WTC11 (cell line): ENCODE measurements around the gene DTNB. TPM values are rescaled to one million over a fixed set of nuclear protein-coding genes. Genes with fewer than 3 reads are reported as not detected.
"Not testable (repeated sequence)": the region's sequence is repeated elsewhere in the genome, so short reads cannot be mapped to it uniquely, and the experiment has no call there.

ENCODE experiments used
- ATAC-seq: fragments of 200-7000 bp; cut with Tn5 transposase; 2 replicates; pipeline ENCODE4 v1.10.0; 2021; ENCODE audit warnings: mild to moderate bottlenecking, moderate library complexity
- CTCF ChIA-PET: fragments of 300-600 bp; sonication (Branson Sonifier 250); formaldehyde crosslinking; loops from one replicate; lab custom pipeline; 2021; ENCODE audit warnings: antibody characterized with exemption; lab: Charles Lee
- POLR2A ChIA-PET: fragments of 350-600 bp; sonication (Branson Sonifier 250); formaldehyde crosslinking; loops from one replicate; lab custom pipeline; 2021; ENCODE audit warnings: antibody characterized with exemption; lab: Charles Lee
- DNase-seq: peaks from one replicate; pipeline ENCODE4 v3.0.0; 2021; ENCODE audit warnings: low spot score
- H3K27ac Mint-ChIP-seq: 2 replicates; pipeline ENCODE4 v1.8.0; 2021; ENCODE audit warnings: mixed read lengths
- H3K27me3 Mint-ChIP-seq: 2 replicates; pipeline ENCODE4 v1.8.0; 2021; ENCODE audit warnings: low read depth, mild to moderate bottlenecking, moderate library complexity, mixed read lengths
- H3K36me3 Mint-ChIP-seq: 2 replicates; pipeline ENCODE4 v1.8.0; 2021; ENCODE audit warnings: mixed read lengths
- H3K4me1 Mint-ChIP-seq: 2 replicates; pipeline ENCODE4 v1.8.0; 2022; ENCODE audit warnings: mixed read lengths
- H3K4me3 Mint-ChIP-seq: 2 replicates; pipeline ENCODE4 v1.8.0; 2021; ENCODE audit warnings: mild to moderate bottlenecking, moderate library complexity, mixed read lengths
- H3K9me3 Mint-ChIP-seq: 2 replicates; pipeline ENCODE4 v1.8.0; 2021; ENCODE audit warnings: mixed read lengths
- ATF1 ChIP-seq: sonication (generic); formaldehyde crosslinking; IDR thresholded peaks from 2 replicates; pipeline ENCODE4 v1.8.1; 2023; ENCODE audit warnings: mild to moderate bottlenecking, moderate library complexity, missing genetic modification reagents
- HMGA2 ChIP-seq: fragments of 250-450 bp; sonication (Bioruptor Pico); IDR thresholded peaks from 2 replicates; pipeline ENCODE4 v1.4.0; 2021; ENCODE audit warnings: mild to moderate bottlenecking, moderate library complexity
- NFATC4 ChIP-seq: fragments of 250-450 bp; sonication (Bioruptor Pico); IDR thresholded peaks from 2 replicates; pipeline ENCODE4 v1.9.0; 2021; ENCODE audit warnings: mild to moderate bottlenecking
- NR2C2 ChIP-seq: sonication (generic); formaldehyde crosslinking; IDR thresholded peaks from 2 replicates; pipeline ENCODE4 v1.8.0; 2022; ENCODE audit warnings: mild to moderate bottlenecking, missing genetic modification reagents
- PRRX2 ChIP-seq: fragments of 250-450 bp; sonication (Bioruptor Pico); IDR thresholded peaks from 2 replicates; pipeline ENCODE4 v1.8.0; 2021; ENCODE audit warnings: mild to moderate bottlenecking
- ZNF423 ChIP-seq: fragments of 250-450 bp; sonication (Bioruptor Pico); IDR thresholded peaks from 2 replicates; pipeline ENCODE4 v2.1.2; 2022; ENCODE audit warnings: mild to moderate bottlenecking, moderate library complexity
- total RNA-seq: library from RNA; stranded (reverse); gene quantifications from 3 replicates; pipeline ENCODE4 v1.2.3, GENCODE V29; 2021
- TF ChIP-seq, protein P1 (sequence below): fragments of 250-450 bp; sonication (Bioruptor Pico); IDR thresholded peaks from 2 replicates; pipeline ENCODE4 v1.8.0; 2021; ENCODE audit warnings: mild to moderate bottlenecking
- TF ChIP-seq, protein P2 (sequence below): sonication (generic); formaldehyde crosslinking; IDR thresholded peaks from 2 replicates; pipeline ENCODE4 v1.8.1; 2022; ENCODE audit warnings: low read depth, missing genetic modification reagents, borderline replicate concordance
- TF ChIP-seq, protein P3 (sequence below): sonication (generic); formaldehyde crosslinking; IDR thresholded peaks from 2 replicates; pipeline ENCODE4 v1.8.1; 2022; ENCODE audit warnings: low read depth, mild to moderate bottlenecking, moderate library complexity, missing genetic modification reagents, borderline replicate concordance

The DTNB gene
- total RNA-seq, 1 experiment from 2014 or later = 39.9 TPM

DNA sequence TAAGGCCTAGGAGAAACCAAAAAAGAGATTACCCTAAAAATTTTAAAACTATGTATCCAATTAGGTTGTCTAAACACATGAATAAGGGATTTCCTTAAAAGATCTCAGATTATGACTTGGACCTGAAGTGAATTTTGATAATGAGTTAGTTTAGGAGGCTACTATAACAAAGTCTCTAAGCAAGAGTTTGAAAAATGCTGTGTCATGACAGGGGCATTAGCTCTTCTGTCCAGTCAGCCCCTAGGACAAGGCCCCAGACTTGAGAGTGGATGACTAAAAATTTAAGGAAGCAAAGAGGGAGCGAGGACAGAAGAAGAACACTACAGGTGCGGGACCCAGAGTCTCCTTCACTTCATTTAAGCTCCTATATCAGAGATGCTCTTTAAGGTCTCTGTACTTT, 135.9 kb downstream of the DTNB start (continued):
- TF ChIP-seq ZNF423 (CRISPR knock-in tag) = no peak

DNA sequence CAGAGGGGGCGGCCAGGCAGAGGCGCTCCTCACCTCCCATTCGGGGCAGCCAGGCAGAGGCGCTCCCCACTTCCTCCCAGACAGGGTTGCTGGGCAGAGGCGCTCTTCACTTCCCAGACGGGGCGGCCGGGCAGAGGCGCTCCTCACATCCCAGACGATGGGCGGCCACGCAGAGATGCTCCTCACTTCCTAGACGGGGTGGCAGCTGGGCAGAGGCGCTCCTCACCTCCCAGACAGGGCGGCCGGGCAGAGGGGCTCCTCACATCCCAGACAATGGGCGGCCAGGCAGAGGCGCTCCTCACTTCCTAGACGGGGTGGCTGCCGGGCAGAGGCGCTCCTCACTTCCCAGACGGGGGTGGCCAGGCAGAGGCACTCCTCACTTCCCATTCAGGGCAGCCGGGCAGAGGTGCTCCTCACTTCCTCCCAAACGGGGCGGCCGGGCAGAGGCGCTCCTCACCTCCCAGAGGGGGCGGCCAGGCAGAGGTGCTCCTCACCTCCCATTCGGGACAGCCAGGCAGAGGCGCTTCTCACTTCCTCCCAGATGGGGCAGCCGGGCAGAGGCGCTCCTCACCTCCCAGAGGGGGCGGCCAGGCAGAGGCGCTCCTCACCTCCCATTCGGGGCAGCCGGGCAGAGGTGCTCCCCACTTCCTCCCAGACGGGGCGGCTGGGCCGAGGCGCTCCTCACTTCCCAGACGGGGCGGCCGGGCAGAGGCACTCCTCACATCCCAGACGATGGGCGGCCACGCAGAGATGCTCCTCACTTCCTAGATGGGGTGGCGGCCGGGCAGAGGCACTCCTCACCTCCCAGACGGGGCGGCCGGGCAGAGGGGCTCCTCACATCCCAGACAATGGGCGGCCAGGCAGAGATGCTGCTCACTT, 137.7 kb downstream of the DTNB start:
- H3K27ac Mint-ChIP-seq, CTCF ChIA-PET, H3K4me1 Mint-ChIP-seq, H3K27me3 Mint-ChIP-seq, H3K4me3 Mint-ChIP-seq, H3K9me3 Mint-ChIP-seq, POLR2A ChIA-PET, DNase-seq, ATAC-seq: not testable (repeated sequence)
- peaks cover 34% of the 10 kb centered on the region for H3K36me3 Mint-ChIP-seq

DNA sequence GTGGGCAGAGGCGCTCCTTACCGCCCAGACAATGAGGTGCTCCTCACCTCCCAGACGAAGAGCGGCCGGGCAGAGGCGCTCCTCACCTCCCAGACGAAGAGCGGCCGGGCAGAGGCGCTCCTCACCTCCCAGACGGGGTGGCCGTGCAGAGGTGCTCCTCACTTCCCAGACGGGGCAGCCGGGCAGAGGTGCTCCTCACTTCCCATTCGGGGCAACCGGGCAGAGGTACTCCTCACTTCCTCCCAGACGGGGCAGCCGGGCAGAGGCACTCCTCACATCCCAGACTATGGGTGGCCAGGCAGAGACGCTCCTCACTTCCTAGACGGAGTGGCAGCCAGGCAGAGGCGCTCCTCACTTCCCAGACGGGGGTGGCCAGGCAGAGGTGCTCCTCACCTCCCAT, 138.4 kb downstream of the DTNB start:
- DNase-seq, H3K9me3 Mint-ChIP-seq, H3K27me3 Mint-ChIP-seq, H3K4me3 Mint-ChIP-seq, H3K4me1 Mint-ChIP-seq, POLR2A ChIA-PET, H3K27ac Mint-ChIP-seq, CTCF ChIA-PET, ATAC-seq: not testable (repeated sequence)
- H3K36me3 Mint-ChIP-seq = peaks cover 34% of the 10 kb centered on the region

DNA sequence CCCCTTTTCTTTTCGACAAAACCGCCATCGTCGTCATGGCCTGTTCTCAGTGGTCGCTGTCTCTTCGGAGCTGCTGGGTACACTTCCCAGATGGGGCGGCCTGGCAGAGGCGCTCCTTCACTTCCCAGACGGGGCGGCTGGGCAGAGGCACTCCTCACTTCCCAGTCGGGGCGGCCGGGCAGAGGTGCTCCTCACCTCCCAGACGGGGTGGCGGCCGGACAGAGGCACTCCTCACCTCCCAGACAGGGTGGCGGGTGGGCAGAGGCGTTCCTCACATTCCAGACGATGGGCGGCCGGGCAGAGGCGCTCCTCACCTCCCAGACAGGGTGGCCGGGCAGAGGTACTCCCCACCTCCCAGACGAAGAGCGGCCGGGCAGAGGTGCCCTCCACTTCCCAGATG, 138.9 kb downstream of the DTNB start:
- CTCF ChIA-PET = no interaction called here
- TF ChIP-seq, protein P1, sequence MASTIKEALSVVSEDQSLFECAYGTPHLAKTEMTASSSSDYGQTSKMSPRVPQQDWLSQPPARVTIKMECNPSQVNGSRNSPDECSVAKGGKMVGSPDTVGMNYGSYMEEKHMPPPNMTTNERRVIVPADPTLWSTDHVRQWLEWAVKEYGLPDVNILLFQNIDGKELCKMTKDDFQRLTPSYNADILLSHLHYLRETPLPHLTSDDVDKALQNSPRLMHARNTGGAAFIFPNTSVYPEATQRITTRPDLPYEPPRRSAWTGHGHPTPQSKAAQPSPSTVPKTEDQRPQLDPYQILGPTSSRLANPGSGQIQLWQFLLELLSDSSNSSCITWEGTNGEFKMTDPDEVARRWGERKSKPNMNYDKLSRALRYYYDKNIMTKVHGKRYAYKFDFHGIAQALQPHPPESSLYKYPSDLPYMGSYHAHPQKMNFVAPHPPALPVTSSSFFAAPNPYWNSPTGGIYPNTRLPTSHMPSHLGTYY (CRISPR knock-in tag) = no peak
- TF ChIP-seq ATF1 (CRISPR knock-in tag) = no peak
- no peak for TF ChIP-seq NR2C2 (CRISPR knock-in tag)
- no peak for TF ChIP-seq NFATC4
- TF ChIP-seq, protein P2, sequence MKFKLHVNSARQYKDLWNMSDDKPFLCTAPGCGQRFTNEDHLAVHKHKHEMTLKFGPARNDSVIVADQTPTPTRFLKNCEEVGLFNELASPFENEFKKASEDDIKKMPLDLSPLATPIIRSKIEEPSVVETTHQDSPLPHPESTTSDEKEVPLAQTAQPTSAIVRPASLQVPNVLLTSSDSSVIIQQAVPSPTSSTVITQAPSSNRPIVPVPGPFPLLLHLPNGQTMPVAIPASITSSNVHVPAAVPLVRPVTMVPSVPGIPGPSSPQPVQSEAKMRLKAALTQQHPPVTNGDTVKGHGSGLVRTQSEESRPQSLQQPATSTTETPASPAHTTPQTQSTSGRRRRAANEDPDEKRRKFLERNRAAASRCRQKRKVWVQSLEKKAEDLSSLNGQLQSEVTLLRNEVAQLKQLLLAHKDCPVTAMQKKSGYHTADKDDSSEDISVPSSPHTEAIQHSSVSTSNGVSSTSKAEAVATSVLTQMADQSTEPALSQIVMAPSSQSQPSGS (CRISPR knock-in tag) = no peak
- TF ChIP-seq, all 79 proteins: peak for 0
- no peak for ATAC-seq
- Mint-ChIP-seq H3K27ac (no peak overlapping the region), H3K4me1 (peaks cover 6% of the 10 kb centered on the region; the same call in 1 of the 2 replicates), H3K9me3 (peaks cover 5% of the 10 kb centered on the region), H3K36me3 (peaks cover 34% of the 10 kb centered on the region), H3K4me3 (no peak overlapping the region), H3K27me3 (no peaks in the 10 kb centered on the region)
- POLR2A ChIA-PET = no interaction called here
- DNase-seq = no peak

DNA sequence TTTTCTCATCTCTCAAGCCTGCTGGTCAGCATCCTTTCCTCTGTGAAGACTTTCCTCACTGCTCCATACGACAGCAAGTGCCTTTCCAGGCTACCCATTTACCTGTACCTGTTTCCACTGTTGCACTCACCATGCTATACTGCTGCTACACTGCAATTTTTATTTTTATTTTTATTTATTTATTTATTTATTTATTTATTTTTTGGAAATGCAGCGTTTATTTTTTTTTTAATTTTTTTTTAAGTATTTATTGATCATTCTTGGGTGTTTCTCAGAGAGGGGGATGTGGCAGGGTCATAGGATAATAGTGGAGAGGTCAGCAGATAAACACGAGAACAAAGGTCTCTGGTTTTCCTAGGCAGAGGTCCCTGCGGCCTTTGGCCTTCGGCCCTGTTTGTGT, 139.6 kb downstream of the DTNB start:
- H3K27me3 Mint-ChIP-seq, H3K27ac Mint-ChIP-seq, CTCF ChIA-PET, H3K9me3 Mint-ChIP-seq, ATAC-seq, H3K4me3 Mint-ChIP-seq, POLR2A ChIA-PET, H3K4me1 Mint-ChIP-seq, DNase-seq: not testable (repeated sequence)
- peaks cover 34% of the 10 kb centered on the region for H3K36me3 Mint-ChIP-seq
- TF ChIP-seq HMGA2 (CRISPR knock-in tag) = peak; percentile 90

DNA sequence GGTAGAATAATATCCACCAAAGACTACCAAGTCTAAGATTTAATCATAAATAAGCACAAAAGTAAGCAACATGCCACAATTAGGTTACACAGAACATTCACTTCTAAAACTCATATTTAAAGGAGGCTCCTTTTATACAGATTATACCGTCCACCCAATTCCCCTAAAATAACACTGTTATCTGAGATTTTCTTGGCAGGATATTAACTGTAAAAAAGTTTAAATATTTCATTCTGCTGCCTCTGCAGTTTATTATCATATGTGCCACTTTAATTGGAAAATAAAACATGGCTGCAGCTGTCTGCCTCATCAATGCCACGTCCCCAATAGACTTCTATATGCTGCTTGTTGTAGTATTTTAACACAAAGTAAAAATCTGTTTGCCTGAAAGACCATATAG, 140.9 kb downstream of the DTNB start:
- no peak for TF ChIP-seq PRRX2 (CRISPR knock-in tag)
- TF ChIP-seq, protein P3, sequence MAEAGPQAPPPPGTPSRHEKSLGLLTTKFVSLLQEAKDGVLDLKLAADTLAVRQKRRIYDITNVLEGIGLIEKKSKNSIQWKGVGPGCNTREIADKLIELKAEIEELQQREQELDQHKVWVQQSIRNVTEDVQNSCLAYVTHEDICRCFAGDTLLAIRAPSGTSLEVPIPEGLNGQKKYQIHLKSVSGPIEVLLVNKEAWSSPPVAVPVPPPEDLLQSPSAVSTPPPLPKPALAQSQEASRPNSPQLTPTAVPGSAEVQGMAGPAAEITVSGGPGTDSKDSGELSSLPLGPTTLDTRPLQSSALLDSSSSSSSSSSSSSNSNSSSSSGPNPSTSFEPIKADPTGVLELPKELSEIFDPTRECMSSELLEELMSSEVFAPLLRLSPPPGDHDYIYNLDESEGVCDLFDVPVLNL (CRISPR knock-in tag) = no peak
- H3K27me3 Mint-ChIP-seq = no peaks in the 10 kb centered on the region
- DNase-seq = no peak
- CTCF ChIA-PET = no interaction called here
- H3K36me3 Mint-ChIP-seq = peaks cover 33% of the 10 kb centered on the region
- no peak overlapping the region for H3K4me3 Mint-ChIP-seq
- ATAC-seq = no peak
- no peak overlapping the region for H3K27ac Mint-ChIP-seq
- POLR2A ChIA-PET = no interaction called here
- peaks cover 5% of the 10 kb centered on the region for H3K9me3 Mint-ChIP-seq
- H3K4me1 Mint-ChIP-seq = peaks cover 6% of the 10 kb centered on the region; the same call in 1 of the 2 replicates
